ENCODE results near the gene ZP1.

The ZP1 gene

GRCh38 chr11:60835534-60835846, 31.9 kb upstream of the ZP1 start:
- no peaks in the 10 kb centered on the region for H3K27me3 ChIP-seq (ENCODE audit: control insufficient read depth, low read length)
- H3K4me3 ChIP-seq (ENCODE audit: low read length): no peak overlapping the region
- no peaks in the 10 kb centered on the region for H3K79me2 ChIP-seq (ENCODE audit: control insufficient read depth, low read length)
- H4K20me1 ChIP-seq (ENCODE audit: control insufficient read depth, insufficient read depth, low read depth, low read length): no peaks in the 10 kb centered on the region
- no peak overlapping the region for H3K27ac ChIP-seq (ENCODE audit: low read depth, low read length)
- no peaks in the 10 kb centered on the region for H3K36me3 ChIP-seq (ENCODE audit: control insufficient read depth, low read length)
- no peaks in the 10 kb centered on the region for H3F3A ChIP-seq (ENCODE audit: control insufficient read depth, insufficient read depth)
- H3K4me1 ChIP-seq (ENCODE audit: control insufficient read depth, low read length): peaks cover 27% of the 10 kb centered on the region
- no peak for TF ChIP-seq CTCF (IDR thresholded peaks at IDR 0.05; ENCODE audit: low read depth, low read length, poor library complexity, severe bottlenecking)
- TF ChIP-seq EZH2phosphoT487 (IDR thresholded peaks at IDR 0.05; ENCODE audit: borderline replicate concordance, low read length): no peak
- no peaks in the 10 kb centered on the region for H3K9me3 ChIP-seq (ENCODE audit: control insufficient read depth, insufficient read depth, low read length)
- no peaks in the 10 kb centered on the region for H3K9me2 ChIP-seq (replicated peaks; ENCODE audit: control insufficient read depth, low read length)
- H3K4me2 ChIP-seq (ENCODE audit: low read length): no peak overlapping the region

GRCh38 chr11:60836866-60837515, 30.4 kb upstream of the ZP1 start:
- H3K4me1 ChIP-seq (ENCODE audit: control insufficient read depth, low read length): peaks cover 21% of the 10 kb centered on the region
- H3K4me2 ChIP-seq (ENCODE audit: low read length): no peak overlapping the region

GRCh38 chr11:60838132-60838531, 29.2 kb upstream of the ZP1 start:
- no peak overlapping the region for H3K4me2 ChIP-seq (ENCODE audit: low read length)

More at GRCh38 chr11:60836866-60837515, 30.4 kb upstream of the ZP1 start:
- Histone ChIP-seq H3K9me3 (ENCODE audit: control insufficient read depth, insufficient read depth, low read length) (no peaks in the 10 kb centered on the region), H3K9me2 (replicated peaks; ENCODE audit: control insufficient read depth, low read length) (no peaks in the 10 kb centered on the region), H3K27me3 (ENCODE audit: control insufficient read depth, low read length) (no peaks in the 10 kb centered on the region), H3K36me3 (ENCODE audit: control insufficient read depth, low read length) (no peaks in the 10 kb centered on the region), H3F3A (ENCODE audit: control insufficient read depth, insufficient read depth) (no peaks in the 10 kb centered on the region), H3K27ac (ENCODE audit: low read depth, low read length) (no peak overlapping the region), H4K20me1 (ENCODE audit: control insufficient read depth, insufficient read depth, low read depth, low read length) (no peaks in the 10 kb centered on the region), H3K79me2 (ENCODE audit: control insufficient read depth, low read length) (peaks cover 6% of the 10 kb centered on the region), H3K4me3 (ENCODE audit: low read length) (no peak overlapping the region)
- no peak for TF ChIP-seq EZH2phosphoT487 (IDR thresholded peaks at IDR 0.05; ENCODE audit: borderline replicate concordance, low read length)
- no peak for TF ChIP-seq CTCF (IDR thresholded peaks at IDR 0.05; ENCODE audit: low read depth, low read length, poor library complexity, severe bottlenecking)

More at GRCh38 chr11:60838132-60838531, 29.2 kb upstream of the ZP1 start:
- Histone ChIP-seq H3K9me3 (ENCODE audit: control insufficient read depth, insufficient read depth, low read length) (no peaks in the 10 kb centered on the region), H3K79me2 (ENCODE audit: control insufficient read depth, low read length) (peaks cover 18% of the 10 kb centered on the region), H3K4me1 (ENCODE audit: control insufficient read depth, low read length) (peaks cover 16% of the 10 kb centered on the region), H3K4me3 (ENCODE audit: low read length) (no peak overlapping the region), H3K36me3 (ENCODE audit: control insufficient read depth, low read length) (peaks cover 6% of the 10 kb centered on the region), H3F3A (ENCODE audit: control insufficient read depth, insufficient read depth) (no peaks in the 10 kb centered on the region), H3K27me3 (ENCODE audit: control insufficient read depth, low read length) (no peaks in the 10 kb centered on the region), H3K9me2 (replicated peaks; ENCODE audit: control insufficient read depth, low read length) (no peaks in the 10 kb centered on the region), H4K20me1 (ENCODE audit: control insufficient read depth, insufficient read depth, low read depth, low read length) (no peaks in the 10 kb centered on the region), H3K27ac (ENCODE audit: low read depth, low read length) (no peak overlapping the region)
- no peak for TF ChIP-seq CTCF (IDR thresholded peaks at IDR 0.05; ENCODE audit: low read depth, low read length, poor library complexity, severe bottlenecking)
- no peak for TF ChIP-seq EZH2phosphoT487 (IDR thresholded peaks at IDR 0.05; ENCODE audit: borderline replicate concordance, low read length)

Measured in DOHH2 (cell line).